IMR-90 (cell line): Measurements from ENCODE around the gene ASXL2. TPM values are rescaled to one million over a fixed set of nuclear protein-coding genes. Genes with fewer than 3 reads are reported as not detected.

Source experiments
- ATAC-seq: fragments of 200-7000 bp; cut with Tn5 transposase; 2 replicates; pipeline ENCODE4 v1.9.1; 2020; ENCODE audit warnings: low read depth, mild to moderate bottlenecking, moderate library complexity
- BruUV-seq: library from RNA; stranded (reverse); fragments of 400-500 nt; replicated peaks from 2 replicates; lab custom pipeline; 2021; lab: Mats Ljungman, UMichigan
- CTCF ChIA-PET: fragments of 300-600 bp; formaldehyde crosslinking; extraction: SDS; loops from one replicate; lab custom pipeline; 2021; ENCODE audit warnings: antibody characterized with exemption; lab: Yijun Ruan, JAX
- POLR2A ChIA-PET: fragments of 300-600 bp; sonication (Branson Sonifier 250); formaldehyde crosslinking; loops from one replicate; lab custom pipeline; 2022; ENCODE audit warnings: antibody characterized with exemption; ENCODE audit not compliant: unreplicated experiment; lab: Charles Lee
- DNase-seq: peaks from one replicate; pipeline ENCODE4 v3.0.0; 2013
- H2AFZ ChIP-seq: replicated peaks from 2 replicates; pipeline ENCODE3; 2013; ENCODE audit warnings: low read length, mild to moderate bottlenecking; ENCODE audit not compliant: poor library complexity
- H2AK5ac ChIP-seq: 2 replicates; pipeline ENCODE4 v1.6.1; 2013; ENCODE audit warnings: low read depth, low read length, inconsistent platforms
- H2AK9ac ChIP-seq: replicated peaks from 2 replicates; pipeline ENCODE3; 2013; ENCODE audit warnings: mild to moderate bottlenecking, low read depth, low read length, moderate library complexity; ENCODE audit not compliant: poor library complexity
- H2BK120ac ChIP-seq: 2 replicates; pipeline ENCODE4 v1.6.1; 2013; ENCODE audit warnings: low read depth, low read length, inconsistent platforms
- H2BK15ac ChIP-seq: 3 replicates; pipeline ENCODE4 v1.6.1; 2013; ENCODE audit warnings: low read depth, low read length, inconsistent platforms
- H2BK20ac ChIP-seq: 2 replicates; pipeline ENCODE4 v1.6.1; 2013; ENCODE audit warnings: low read depth, mild to moderate bottlenecking, inconsistent platforms, low read length, moderate library complexity
- H2BK5ac ChIP-seq: 2 replicates; pipeline ENCODE4 v1.6.1; 2013; ENCODE audit warnings: mild to moderate bottlenecking, low read depth, low read length, inconsistent platforms; ENCODE audit not compliant: poor library complexity, severe bottlenecking
- H3K14ac ChIP-seq: replicated peaks from 2 replicates; pipeline ENCODE4 v1.6.1; 2013; ENCODE audit warnings: low read depth, low read length, inconsistent platforms
- H3K18ac ChIP-seq: 2 replicates; pipeline ENCODE4 v1.6.1; 2013; ENCODE audit warnings: low read depth, low read length, control low read depth
- H3K23ac ChIP-seq: 2 replicates; pipeline ENCODE4 v1.6.1; 2013; ENCODE audit warnings: low read depth, low read length, inconsistent platforms
- H3K27ac ChIP-seq: 2 replicates; pipeline ENCODE4 v1.5.1; 2013; ENCODE audit warnings: mild to moderate bottlenecking, control low read depth, low read length; ENCODE audit not compliant: insufficient read depth
- H3K27me3 ChIP-seq: 2 replicates; pipeline ENCODE4 v1.6.1; 2013; ENCODE audit warnings: low read length; ENCODE audit not compliant: control insufficient read depth, insufficient read depth
- H3K36me3 ChIP-seq: 2 replicates; pipeline ENCODE4 v1.6.1; 2013; ENCODE audit warnings: low read length, mixed read lengths; ENCODE audit not compliant: control insufficient read depth, insufficient read depth
- H3K4ac ChIP-seq: 2 replicates; pipeline ENCODE4 v1.6.1; 2013; ENCODE audit warnings: low read depth, low read length, inconsistent platforms
- H3K4me1 ChIP-seq: 2 replicates; pipeline ENCODE4 v1.6.1; 2013; ENCODE audit warnings: low read length, mixed read lengths; ENCODE audit not compliant: control insufficient read depth, insufficient read depth
- H3K4me2 ChIP-seq: 2 replicates; pipeline ENCODE4 v1.6.1; 2013; ENCODE audit warnings: low read depth, mild to moderate bottlenecking, control low read depth, low read length, moderate library complexity
- H3K4me3 ChIP-seq: 2 replicates; pipeline ENCODE4 v1.5.1; 2013; ENCODE audit warnings: low read depth, mild to moderate bottlenecking, control low read depth, low read length, moderate library complexity; ENCODE audit not compliant: insufficient read depth
- H3K56ac ChIP-seq: 2 replicates; pipeline ENCODE4 v1.6.1; 2013; ENCODE audit warnings: low read length, inconsistent platforms; ENCODE audit not compliant: insufficient read depth; ENCODE audit errors: extremely low read depth
- H3K79me1 ChIP-seq, 2 experiments: 2 replicates each; pipeline ENCODE4 v1.6.1; 2013; ENCODE audit warnings: low read length in 2 of 2, inconsistent platforms in 1 of 2, low read depth in 1 of 2
- H3K9ac ChIP-seq: 2 replicates; pipeline ENCODE4 v1.6.1; 2013; ENCODE audit warnings: low read depth, low read length, control low read depth
- H3K9me1 ChIP-seq: 2 replicates; pipeline ENCODE4 v1.6.1; 2013; ENCODE audit warnings: low read length, inconsistent platforms; ENCODE audit not compliant: insufficient read depth
- H3K9me3 ChIP-seq: 2 replicates; pipeline ENCODE4 v1.6.1; 2013; ENCODE audit warnings: low read length; ENCODE audit not compliant: control insufficient read depth, insufficient read depth
- H4K20me1 ChIP-seq: 2 replicates; pipeline ENCODE4 v1.6.1; 2013; ENCODE audit warnings: low read length, inconsistent platforms; ENCODE audit not compliant: insufficient read depth
- H4K5ac ChIP-seq: 2 replicates; pipeline ENCODE4 v1.6.1; 2013; ENCODE audit warnings: mild to moderate bottlenecking, low read depth, low read length, control low read depth
- H4K8ac ChIP-seq, 2 experiments: 2 replicates each; pipeline ENCODE4 v1.6.1; 2013; ENCODE audit warnings: low read depth in 2 of 2, low read length in 2 of 2, control low read depth in 1 of 2, inconsistent platforms in 1 of 2
- H4K91ac ChIP-seq: 2 replicates; pipeline ENCODE4 v1.6.1; 2013; ENCODE audit warnings: low read depth, low read length, inconsistent platforms; ENCODE audit not compliant: insufficient read depth
- BHLHE40 ChIP-seq: fragments of 150-350 bp; IDR thresholded peaks from 2 replicates; pipeline ENCODE4 v1.6.1; 2016; ENCODE audit warnings: mild to moderate bottlenecking, low read depth, low read length
- CEBPB ChIP-seq: IDR thresholded peaks from 2 replicates; pipeline ENCODE4 v1.6.1; 2012; ENCODE audit warnings: low read depth, low read length, improper control_type of control experiment
- CHD1 ChIP-seq: IDR thresholded peaks from 2 replicates; pipeline ENCODE4 v1.6.1; 2012; ENCODE audit warnings: low read depth, low read length, improper control_type of control experiment
- CTCF ChIP-seq: conservative IDR thresholded peaks from 2 replicates; pipeline ENCODE4 v1.5.1; 2012; ENCODE audit warnings: mild to moderate bottlenecking, low read depth, low read length, improper control_type of control experiment
- ELK1 ChIP-seq: fragments of 150-350 bp; IDR thresholded peaks from 2 replicates; pipeline ENCODE4 v1.6.1; 2016; ENCODE audit warnings: low read depth, mild to moderate bottlenecking, low read length, moderate library complexity, borderline replicate concordance
- FOS ChIP-seq: fragments of 150-350 bp; IDR thresholded peaks from 2 replicates; pipeline ENCODE4 v1.6.1; 2016; ENCODE audit warnings: low read depth, low read length
- MAZ ChIP-seq: IDR thresholded peaks from 2 replicates; pipeline ENCODE4 v1.6.1; 2012; ENCODE audit warnings: low read depth, mild to moderate bottlenecking, low read length, improper control_type of control experiment, moderate library complexity, borderline replicate concordance
- POLR2A ChIP-seq: IDR thresholded peaks from 2 replicates; pipeline ENCODE4 v1.6.1; 2012; ENCODE audit warnings: mild to moderate bottlenecking, low read depth, low read length
- RAD21 ChIP-seq: IDR thresholded peaks from 2 replicates; pipeline ENCODE4 v1.6.1; 2012; ENCODE audit warnings: low read length, improper control_type of control experiment
- RCOR1 ChIP-seq: IDR thresholded peaks from 2 replicates; pipeline ENCODE4 v1.6.1; 2012; ENCODE audit warnings: mild to moderate bottlenecking, low read length, improper control_type of control experiment; ENCODE audit not compliant: insufficient replicate concordance
- RFX5 ChIP-seq: IDR thresholded peaks from 2 replicates; pipeline ENCODE4 v1.8.0; 2012; ENCODE audit warnings: low read depth, mild to moderate bottlenecking, low read length, moderate library complexity
- SMC3 ChIP-seq: fragments of 150-350 bp; IDR thresholded peaks from 2 replicates; pipeline ENCODE4 v1.6.1; 2016; ENCODE audit warnings: low read depth, mild to moderate bottlenecking, antibody characterized with exemption, low read length, moderate library complexity
- WGBS, 2 experiments: methylation state at CpG; one replicate each; pipeline versions ENCODE4 v1.1.5 to v1.1.7; 2013; ENCODE audit warnings: missing lambda C conversion rate in 2 of 2; ENCODE audit not compliant: insufficient read length in 1 of 2; ENCODE audit errors: extremely low coverage in 2 of 2; 5-methylcytosine and 5-hydroxymethylcytosine counted together
- dilution Hi-C: fragments of 300-500 bp; cut with HindIII; formaldehyde crosslinking; loops from one replicate; pipeline ENCODE4 v1.14.3; 2018; ENCODE audit warnings: low sequenced_read_pairs; ENCODE audit not compliant: unreplicated experiment
- in situ Hi-C: fragments of 300-500 bp; cut with MboI; formaldehyde crosslinking; loops from 3 replicates; pipeline ENCODE4 v1.14.3; 2019; ENCODE audit warnings: low sequenced_read_pairs, inconsistent platforms, mixed read lengths
- intact Hi-C: fragments of 100-400 bp; cut with micrococcal nuclease; formaldehyde crosslinking; loops from 2 replicates; pipeline ENCODE4 v1.10.0; 2022
- polyA plus RNA-seq, 3 experiments: library from polyadenylated mRNA; depleted of rRNA; stranded (reverse); fragments of >200 nt; gene quantifications; 2 replicates each; pipeline ENCODE4 v1.2.3, GENCODE V29; 2012; ENCODE audit warnings: low replicate concordance in 1 of 3
- total RNA-seq: library from RNA; depleted of rRNA; stranded (reverse); fragments of >200 nt; gene quantifications from 2 replicates; pipeline ENCODE4 v1.2.3, GENCODE V29; 2012

Gene ASXL2
- total and polyA plus RNA-seq, 2 of the 4 experiments (the other 2 are of a cell fraction): 5.3 to 8.1 TPM

GRCh38 chr2:25710750-25711149 is 167.5 kb downstream of the ASXL2 start:
- TF ChIP-seq CHD1 (no peak), FOS (no peak), POLR2A (no peak), CEBPB (no peak), RFX5 (no peak), MAZ (no peak), CTCF (no peak), BHLHE40 (no peak), SMC3 (no peak), RCOR1 (no peak), RAD21 (no peak), ELK1 (no peak)
- dilution Hi-C loops (no loop called here), in situ Hi-C loops (no loop called here), intact Hi-C loops (no loop called here)
- no peak overlapping the region for H2BK15ac ChIP-seq
- H2BK20ac ChIP-seq: no peak overlapping the region
- H3K18ac ChIP-seq: no peak overlapping the region
- no peak overlapping the region for H3K4me3 ChIP-seq
- H3K4me2 ChIP-seq: no peak overlapping the region
- no TSS peak for BruUV-seq
- no peaks in the 10 kb centered on the region for H3K9me1 ChIP-seq
- H4K91ac ChIP-seq: no peak overlapping the region
- H3K23ac ChIP-seq: no peak overlapping the region
- no peak overlapping the region for H2AK5ac ChIP-seq
- H4K20me1 ChIP-seq: no peaks in the 10 kb centered on the region
- ChIA-PET POLR2A (no interaction called here), CTCF (interaction anchor here (0.9 to 1.4 kb wide), 2 partner anchors 10 to 103 kb away, joined by 3 read pairs; no protein-coding TSS in a partner anchor)
- H3K56ac ChIP-seq: no peak overlapping the region
- no peak overlapping the region for H2BK5ac ChIP-seq
- H3K27ac ChIP-seq: no peak overlapping the region
- no peak for ATAC-seq
- H3K79me1 ChIP-seq: no peaks in the 10 kb centered on the region
- no CpG with 5 or more reads among the region's 3 CpGs for WGBS, 2 experiments
- no peak overlapping the region for H3K14ac ChIP-seq
- no peak overlapping the region for H2AFZ ChIP-seq
- no peaks in the 10 kb centered on the region for H3K36me3 ChIP-seq
- no peak overlapping the region for H4K5ac ChIP-seq
- peaks cover 2% of the 10 kb centered on the region; the same call in 1 of the 2 replicates for H3K9me3 ChIP-seq
- H2BK120ac ChIP-seq: no peak overlapping the region
- H4K8ac ChIP-seq: no peak overlapping the region
- H3K27me3 ChIP-seq: peaks cover 15% of the 10 kb centered on the region
- DNase-seq: no peak
- no peaks in the 10 kb centered on the region for H3K4me1 ChIP-seq
- no peak overlapping the region for H3K9ac ChIP-seq
- H2AK9ac ChIP-seq: no peak overlapping the region
- H3K4ac ChIP-seq: no peak overlapping the region
